GM12878 (cell line): ENCODE measurements around the gene TMEM53. TPM values are rescaled to one million over a fixed set of nuclear protein-coding genes. Genes with fewer than 3 reads are reported as not detected.

Source experiments
- ATAC-seq: fragments of 200-7000 bp; cut with Tn5 transposase; 3 replicates; pipeline ENCODE4 v1.9.1; 2020; ENCODE audit warnings: mild to moderate bottlenecking, moderate library complexity
- BruUV-seq: library from RNA; stranded (reverse); fragments of 400-500 nt; replicated peaks from 2 replicates; lab custom pipeline; 2021; lab: Mats Ljungman, UMichigan
- CTCF ChIA-PET: fragments of 300-600 bp; sonication (Branson Sonifier 250); formaldehyde crosslinking; extraction: SDS; loops from one replicate; lab custom pipeline; 2021; ENCODE audit warnings: inconsistent platforms; lab: Yijun Ruan, JAX
- POLR2A ChIA-PET: fragments of 350-600 bp; formaldehyde crosslinking; extraction: SDS; loops from one replicate; lab custom pipeline; 2021; ENCODE audit warnings: inconsistent platforms; lab: Charles Lee
- RAD21 ChIA-PET: fragments of 300-600 bp; sonication (Branson Sonifier 250); formaldehyde crosslinking; loops from one replicate; lab custom pipeline; 2023; ENCODE audit warnings: antibody characterized with exemption; ENCODE audit not compliant: unreplicated experiment; lab: Charles Lee
- SMC1A ChIA-PET: fragments of 300-600 bp; sonication (Branson Sonifier 250); formaldehyde crosslinking; loops from one replicate; lab custom pipeline; 2023; ENCODE audit not compliant: unreplicated experiment, uncharacterized antibody; lab: Charles Lee
- DNase-seq: peaks from one replicate; pipeline ENCODE4 v3.0.0-alpha.2; 2011; ENCODE audit warnings: low read depth, low spot score
- FAIRE-seq: peaks from 3 replicates; lab custom pipeline; 2011; peaks lifted over from hg19 to GRCh38; lab: Jason Lieb, UNC
- H2AFZ ChIP-seq: 2 replicates; pipeline ENCODE4 v1.6.0; 2011; ENCODE audit warnings: low read depth, low read length, control low read depth; ENCODE audit not compliant: control insufficient read depth
- H3K27ac ChIP-seq: 2 replicates; pipeline ENCODE4 v1.5.1; 2011; ENCODE audit warnings: control low read depth; ENCODE audit not compliant: control insufficient read depth, insufficient read depth
- H3K27me3 ChIP-seq, 2 experiments: replicated peaks in 1 of 2; 2 replicates each; pipeline versions ENCODE4 v1.6.0 to v1.6.1; 2011; ENCODE audit warnings: low read length in 1 of 2; ENCODE audit not compliant: control insufficient read depth in 2 of 2, insufficient read depth in 2 of 2
- H3K36me3 ChIP-seq, 2 experiments: 2 replicates each; pipeline ENCODE4 v1.5.1; 2011; ENCODE audit warnings: low read length in 1 of 2; ENCODE audit not compliant: control insufficient read depth in 2 of 2, insufficient read depth in 2 of 2
- H3K4me1 ChIP-seq: 2 replicates; pipeline ENCODE4 v1.6.1; 2011; ENCODE audit warnings: mild to moderate bottlenecking, low read length, moderate library complexity, mixed read lengths; ENCODE audit not compliant: control insufficient read depth, insufficient read depth
- H3K4me2 ChIP-seq: 2 replicates; pipeline ENCODE4 v1.6.0; 2011; ENCODE audit warnings: control low read depth; ENCODE audit not compliant: control insufficient read depth, insufficient read depth
- H3K4me3 ChIP-seq: fragments of 200-600 bp; sonication (generic); 2 replicates; pipeline ENCODE4 v1.5.1; 2016
- H3K79me2 ChIP-seq: 2 replicates; pipeline ENCODE4 v1.6.0; 2011; ENCODE audit warnings: low read length; ENCODE audit not compliant: control insufficient read depth, insufficient read depth
- H3K9ac ChIP-seq: 2 replicates; pipeline ENCODE4 v1.8.0; 2011; ENCODE audit warnings: low read length, control low read depth, mixed read lengths; ENCODE audit not compliant: control insufficient read depth, insufficient read depth
- H3K9me3 ChIP-seq: replicated peaks from 3 replicates; pipeline ENCODE4 v1.5.1; 2011; ENCODE audit warnings: mild to moderate bottlenecking, low read length; ENCODE audit not compliant: control insufficient read depth, insufficient read depth
- H4K20me1 ChIP-seq: 2 replicates; pipeline ENCODE4 v1.6.0; 2011; ENCODE audit not compliant: control insufficient read depth, insufficient read depth
- JUNB ChIP-seq: IDR thresholded peaks from 2 replicates; pipeline ENCODE4 v1.6.1; 2016; ENCODE audit warnings: antibody characterized with exemption, mild to moderate bottlenecking
- NKRF ChIP-seq: fragments of 450-650 bp; conservative IDR thresholded peaks from 2 replicates; pipeline ENCODE4 v1.6.1; 2017; ENCODE audit warnings: mild to moderate bottlenecking, moderate library complexity
- RAD51 ChIP-seq: fragments of 450-650 bp; IDR thresholded peaks from 2 replicates; pipeline ENCODE4 v1.6.1; 2016; ENCODE audit warnings: moderate library complexity, mild to moderate bottlenecking, inconsistent platforms
- SIN3A ChIP-seq: IDR thresholded peaks from 2 replicates; pipeline ENCODE4 v1.6.1; 2012; ENCODE audit warnings: low read depth, low read length, improper control_type of control experiment
- SMC3 ChIP-seq: IDR thresholded peaks from 2 replicates; pipeline ENCODE4 v1.6.1; 2011; ENCODE audit warnings: low read length, improper control_type of control experiment, borderline replicate concordance
- USF1 ChIP-seq: IDR thresholded peaks from 2 replicates; pipeline ENCODE4 v1.6.1; 2011; ENCODE audit warnings: borderline replicate concordance, low read depth, mild to moderate bottlenecking, moderate library complexity, mixed read lengths, low read length; ENCODE audit not compliant: insufficient read depth; ENCODE audit errors: extremely low read length
- ZSCAN29 ChIP-seq: fragments of 450-650 bp; IDR thresholded peaks from 2 replicates; pipeline ENCODE4 v1.6.1; 2017; ENCODE audit warnings: mild to moderate bottlenecking, moderate library complexity
- WGBS: methylation state at CpG from one replicate; pipeline ENCODE4 v1.1.6; 2016; ENCODE audit warnings: low lambda C conversion rate; ENCODE audit not compliant: insufficient replicate concordance, insufficient coverage; ENCODE audit errors: missing lambda C conversion rate; 5-methylcytosine and 5-hydroxymethylcytosine counted together
- in situ Hi-C: fragments of 300-500 bp; cut with MboI; formaldehyde crosslinking; loops from 9 replicates; pipeline ENCODE4 v1.14.3; 2018; ENCODE audit warnings: mixed read lengths
- intact Hi-C: fragments of 100-400 bp; cut with micrococcal nuclease; formaldehyde crosslinking; loops from one replicate; pipeline ENCODE4 v1.14.2; 2022; ENCODE audit not compliant: unreplicated experiment
- polyA plus RNA-seq, 11 experiments: library from polyadenylated mRNA; depleted of rRNA in 4 of 11; unstranded in 6 of 11; stranded (reverse) in 5 of 11; fragments of >200 nt; fragmentation: Nextera tagmentation in 4 of 11; fragmentation: Illumina TruSeq in 1 of 11; extraction: Ambion mirVana in 4 of 11; extraction: Trizol in 1 of 11; gene quantifications; 1 replicate in 1 of 11; 2 replicates in 10 of 11; pipeline versions ENCODE4 v1.2.1 to v1.2.3, GENCODE V29; 2011 to 2016; ENCODE audit warnings: inconsistent platforms in 2 of 11, missing spikeins in 2 of 11, low read depth in 1 of 11
- total RNA-seq, 4 experiments: library from RNA; depleted of rRNA in 3 of 4; stranded (reverse); fragments of >200 nt in 3 of 4; fragmentation: Illumina TruSeq in 1 of 4; extraction: Trizol in 1 of 4; gene quantifications; 2 replicates each; pipeline versions ENCODE4 v1.2.1 to v1.2.3, GENCODE V29; 2013 to 2021

Gene TMEM53
- total and polyA plus RNA-seq, 10 of the 15 experiments (the other 5 are each of a cell fraction or from before 2014, with no cell fraction given), result 3.1 to 23.9 (median 11.1) TPM

GRCh38 chr1:44675186-44675585 lies 905 bp upstream of the TMEM53 start:
- FAIRE-seq (no peak), ATAC-seq (no peak), DNase-seq (no peak)
- ChIA-PET CTCF (interaction anchor here (0.8 to 3.6 kb wide), 10 partner anchors 9 to 46 kb away, joined by 3 to 18 read pairs (median 8); no protein-coding TSS in a partner anchor), RAD21 (interaction anchor here (1.2 to 2.5 kb wide), 4 partner anchors 9 to 627 kb away, joined by 3 to 11 read pairs (median 8); no protein-coding TSS in a partner anchor), POLR2A (interaction anchor here (1.1 to 5.3 kb wide), 6 partner anchors 9 to 134 kb away, joined by 3 to 29 read pairs (median 10); no protein-coding TSS in a partner anchor), SMC1A (interaction anchor here (0.6 to 6.7 kb wide), 6 partner anchors 9 to 67 kb away, joined by 3 to 76 read pairs (median 8); no protein-coding TSS in a partner anchor)
- no peaks in the 10 kb centered on the region for H3K9me3 ChIP-seq
- in situ Hi-C loops, result no loop called here
- intact Hi-C loops, result loop anchor here (2.0 kb wide), 1 partner anchor 40 kb away; no protein-coding TSS in a partner anchor
- H3K4me3 ChIP-seq, result peak overlapping the region; percentile 64
- H3K9ac ChIP-seq, result peak overlapping the region; percentile 71; the same call in 1 of the 2 replicates
- no peaks in the 10 kb centered on the region; a peak in 1 of 4 replicates for H3K36me3 ChIP-seq
- no peaks in the 10 kb centered on the region for H3K27me3 ChIP-seq
- H3K27ac ChIP-seq, result peak overlapping the region; percentile 83
- H2AFZ ChIP-seq, result peak overlapping the region; percentile 96
- H3K79me2 ChIP-seq, result peaks cover 8% of the 10 kb centered on the region
- H3K4me2 ChIP-seq, result peak overlapping the region; percentile 94
- H3K4me1 ChIP-seq, result peaks cover 64% of the 10 kb centered on the region
- no TSS peak for BruUV-seq
- 72% methylated on average over 7 of the region's 7 CpGs for WGBS
- no peaks in the 10 kb centered on the region for H4K20me1 ChIP-seq
- no peak for TF ChIP-seq ZSCAN29

GRCh38 chr1:44673675-44674112 lies 587 bp downstream of the TMEM53 start:
- Histone ChIP-seq H3K36me3 (no peaks in the 10 kb centered on the region; a peak in 1 of 4 replicates), H3K9ac (peak overlapping the region; percentile 50), H3K9me3 (no peaks in the 10 kb centered on the region), H4K20me1 (no peaks in the 10 kb centered on the region), H3K79me2 (peaks cover 8% of the 10 kb centered on the region), H3K4me1 (peaks cover 64% of the 10 kb centered on the region), H3K27ac (peak overlapping the region; percentile 65), H3K4me3 (peak overlapping the region; percentile 82), H3K27me3 (no peaks in the 10 kb centered on the region), H3K4me2 (peak overlapping the region; percentile 97), H2AFZ (peak overlapping the region; percentile 86)
- BruUV-seq, result TSS peak; percentile 82
- TF ChIP-seq NKRF (peak; percentile 40; the same call in 1 of the 2 replicates), SIN3A (0 out of 2 replicates have a peak, but pooled peaks have one; percentile 1), RAD51 (peak; percentile 26; the same call in 1 of the 2 replicates), SMC3 (no peak), JUNB (no peak), USF1 (peak; percentile 11)
- in situ Hi-C loops, result no loop called here
- peak; percentile 2 for ATAC-seq
- WGBS, result under 1% methylated on average over 16 of the region's 16 CpGs
- intact Hi-C loops, result loop anchor here (2.0 kb wide), 1 partner anchor 41 kb away; no protein-coding TSS in a partner anchor
- RAD21 ChIA-PET, result interaction anchor here (1.1 to 3.2 kb wide), 8 partner anchors 9 to 58 kb away, joined by 4 to 14 read pairs (median 7); no protein-coding TSS in a partner anchor
- POLR2A ChIA-PET, result interaction anchor here (0.5 to 5.3 kb wide), 12 partner anchors 8 to 1198 kb away, joined by 3 to 29 read pairs (median 4); no protein-coding TSS in a partner anchor
- FAIRE-seq, result no peak
- CTCF ChIA-PET, result interaction anchor here (1.0 to 3.5 kb wide), 11 partner anchors 11 to 57 kb away, joined by 3 to 27 read pairs (median 8); partner anchors contain the start of gene RNU5D-1
- no peak for DNase-seq
- SMC1A ChIA-PET, result interaction anchor here (0.9 to 6.7 kb wide), 5 partner anchors 11 to 48 kb away, joined by 3 to 76 read pairs (median 12); no protein-coding TSS in a partner anchor
